Measurements from ENCODE around the gene CDH24. TPM values are rescaled to one million over a fixed set of nuclear protein-coding genes. Genes with fewer than 3 reads are reported as not detected.

The CDH24 gene
- total and polyA plus RNA-seq, 9 of the 15 experiments (the other 6 are each of a cell fraction or from before 2014, with no cell fraction given), result 0.04 to 16.2 (median 4.9) TPM

DNA sequence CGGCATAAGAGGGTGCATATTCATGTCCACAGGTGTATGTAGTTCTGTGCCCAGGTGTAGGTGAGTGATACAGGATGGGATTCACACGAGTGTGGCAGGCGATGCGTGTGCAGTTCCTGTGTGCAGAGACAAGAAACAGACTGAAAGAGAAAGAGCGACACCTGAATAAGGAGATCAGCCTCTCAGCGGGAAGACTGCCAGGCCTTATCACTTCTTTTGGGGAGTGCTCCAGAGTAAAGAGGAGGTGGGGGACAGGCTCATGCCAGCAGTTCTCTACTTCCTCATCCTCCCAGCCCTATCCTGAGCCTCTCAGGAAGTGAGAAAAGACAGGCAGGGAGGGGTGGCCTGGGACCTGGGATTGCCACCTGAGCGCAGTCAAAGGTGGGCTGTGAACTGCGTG, 12.5 kb downstream of the CDH24 start (continued):
- TF ChIP-seq NRF1 (conservative IDR thresholded peaks at IDR 0.05 in 1 of 2, IDR thresholded peaks at IDR 0.05 in 1 of 2), result 0 out of 4 replicates have a peak, but pooled peaks of 1 of the 2 experiments have one; percentile 18
- TF ChIP-seq COPS2 (conservative IDR thresholded peaks at IDR 0.05), result no peak
- TF ChIP-seq, protein P1, sequence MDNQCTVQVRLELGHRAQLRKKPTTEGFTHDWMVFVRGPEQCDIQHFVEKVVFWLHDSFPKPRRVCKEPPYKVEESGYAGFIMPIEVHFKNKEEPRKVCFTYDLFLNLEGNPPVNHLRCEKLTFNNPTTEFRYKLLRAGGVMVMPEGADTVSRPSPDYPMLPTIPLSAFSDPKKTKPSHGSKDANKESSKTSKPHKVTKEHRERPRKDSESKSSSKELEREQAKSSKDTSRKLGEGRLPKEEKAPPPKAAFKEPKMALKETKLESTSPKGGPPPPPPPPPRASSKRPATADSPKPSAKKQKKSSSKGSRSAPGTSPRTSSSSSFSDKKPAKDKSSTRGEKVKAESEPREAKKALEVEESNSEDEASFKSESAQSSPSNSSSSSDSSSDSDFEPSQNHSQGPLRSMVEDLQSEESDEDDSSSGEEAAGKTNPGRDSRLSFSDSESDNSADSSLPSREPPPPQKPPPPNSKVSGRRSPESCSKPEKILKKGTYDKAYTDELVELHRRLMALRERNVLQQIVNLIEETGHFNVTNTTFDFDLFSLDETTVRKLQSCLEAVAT (IDR thresholded peaks at IDR 0.05), result no peak
- TF ChIP-seq TCF7L2 (IDR thresholded peaks at IDR 0.05; ENCODE audit: low read depth, low read length), result no peak

DNA sequence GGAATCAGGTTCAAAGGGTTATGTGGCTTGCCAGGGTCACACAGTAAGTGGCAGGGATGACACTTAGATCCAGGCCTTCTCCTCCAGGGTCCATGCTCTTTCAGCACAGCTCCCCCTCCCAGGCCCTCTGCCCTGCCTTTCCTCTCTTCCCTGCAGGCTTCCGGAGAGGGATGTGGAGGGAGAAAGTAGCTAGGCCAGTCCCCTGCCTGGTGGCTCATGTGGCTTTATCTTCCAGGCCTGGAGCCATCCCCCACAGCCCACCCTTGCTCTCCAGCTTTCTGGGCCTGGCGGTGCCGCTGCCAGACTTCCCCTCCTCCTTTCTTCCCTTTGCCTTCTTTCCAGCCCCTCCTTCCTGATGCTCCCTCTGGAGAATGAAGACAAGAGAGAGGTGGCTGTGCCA, 13.6 kb downstream of the CDH24 start:
- in situ Hi-C loops (cut with MboI) (no loop called here), intact Hi-C loops (cut with micrococcal nuclease) (no loop called here)
- TF ChIP-seq ZNF561 (CRISPR knock-in tag; conservative IDR thresholded peaks at IDR 0.05) (no peak), MGA (IDR thresholded peaks at IDR 0.05) (no peak), SAP30 (IDR thresholded peaks at IDR 0.05; ENCODE audit: borderline replicate concordance, insufficient read depth, low read depth, low read length, poor library complexity, severe bottlenecking) (no peak)
- POLR2A ChIA-PET, result interaction anchor here (1.0 to 1.7 kb wide), 2 partner anchors 37 kb away, joined by 3 to 5 read pairs; no protein-coding TSS in a partner anchor
- H2AFZ ChIP-seq (ENCODE audit: low read depth, low read length), result no peak overlapping the region
- WGBS (ENCODE audit: insufficient coverage, low coverage, missing lambda C conversion rate), result 94% methylated on average over 3 of the region's 3 CpGs
- H3K4me3 ChIP-seq, result no peak overlapping the region
- no peaks in the 10 kb centered on the region for H3K9me1 ChIP-seq (ENCODE audit: control insufficient read depth, insufficient read depth, low read length)
- ATAC-seq (no peak), DNase-seq (ENCODE audit: extremely low read depth in 1 of 4, low spot score in 3 of 4) (no peak), FAIRE-seq (no peak)
- CTCF ChIA-PET (ENCODE audit: low intra/inter-chr PET ratio), result no interaction called here
- no peaks in the 10 kb centered on the region for H3K27me3 ChIP-seq (ENCODE audit: control insufficient read depth in 2 of 2, insufficient read depth in 2 of 2, low read length in 2 of 2)
- no peak overlapping the region for H3K27ac ChIP-seq (ENCODE audit: extremely low read depth, low read depth, low read length)
- H4K20me1 ChIP-seq (replicated peaks; ENCODE audit: control insufficient read depth, insufficient read depth, low read length), result no peaks in the 10 kb centered on the region
- no peaks in the 10 kb centered on the region for H3K36me3 ChIP-seq (ENCODE audit: control insufficient read depth, insufficient read depth, low read length)
- H3K9me3 ChIP-seq (replicated peaks; ENCODE audit: control insufficient read depth, insufficient read depth, low read depth, low read length), result no peaks in the 10 kb centered on the region
- H3K4me1 ChIP-seq (replicated peaks in 1 of 2; ENCODE audit: control insufficient read depth in 2 of 2, insufficient read depth in 2 of 2, low read length in 2 of 2), result peaks cover 15 to 35% of the 10 kb centered on the region in 2 experiments
- BruUV-seq (replicated peaks), result no TSS peak
- 0 out of 4 replicates have a peak overlapping the region, but pooled peaks of 1 of the 2 experiments have one; percentile 30 for H3K9ac ChIP-seq (ENCODE audit: insufficient read depth in 1 of 2, low read depth in 2 of 2, low read length in 2 of 2)
- H3K4me2 ChIP-seq (ENCODE audit: insufficient read depth, low read length), result no peak overlapping the region
- H3K79me2 ChIP-seq (ENCODE audit: control insufficient read depth, insufficient read depth, low read length), result no peaks in the 10 kb centered on the region
